ENCODE results near the gene MAP4K5. TPM values are rescaled to one million over a fixed set of nuclear protein-coding genes. Genes with fewer than 3 reads are reported as not detected.

Gene MAP4K5
- total RNA-seq (10 to 100 TPM; 25.5 to 47.1 TPM), polyA plus RNA-seq (10 to 100 TPM in 1 of 2 donors, 1 to 10 TPM in 1; 7.7 to 13.1 TPM)

GRCh38 chr14:50532502-50533240 is at the start of gene MAP4K5:
Gene MAP4K5 (minus strand): TSS chr14:50532569. CDS start chr14:50532049, 520 bp downstream.
- Histone ChIP-seq H3K27me3 (ENCODE audit: control insufficient read depth in 4 of 4, insufficient read depth in 4 of 4, low read length in 3 of 4) (no peaks in the 10 kb centered on the region), H3K36me3 (ENCODE audit: control insufficient read depth in 4 of 4, insufficient read depth in 3 of 4, low read depth in 1 of 4, low read length in 3 of 4) (peaks cover 0 to 2% (median 0%) of the 10 kb centered on the region in 4 donors), H3K9ac (ENCODE audit: low read depth in 1 of 2, low read length in 2 of 2) (peak within 1 kb of the TSS; percentile 44 to 65), H3K9me3 (ENCODE audit: control insufficient read depth in 4 of 4, low read length in 3 of 4) (no peaks in the 10 kb centered on the region), H3K4me1 (ENCODE audit: control insufficient read depth in 4 of 4, insufficient read depth in 4 of 4, low read length in 3 of 4) (peaks cover 3 to 25% (median 13%) of the 10 kb centered on the region in 4 donors), H3K27ac (ENCODE audit: low read depth in 1 of 2, low read length in 2 of 2) (peak within 1 kb of the TSS; percentile 87 to 88), H3K4me3 (ENCODE audit: low read depth in 1 of 3, low read length in 3 of 3) (peak within 1 kb of the TSS; percentile 84 to 100 (median 84))
- under 1% methylated on average over 60 of the region's 60 CpGs for WGBS
- no peak for TF ChIP-seq RXRA (IDR thresholded peaks at IDR 0.05)
- TF ChIP-seq RAD21 (IDR thresholded peaks at IDR 0.05), result peak; percentile 88 to 93
- TF ChIP-seq HNF4A (conservative IDR thresholded peaks at IDR 0.05), result peak in 1 of 2 donors; percentile 5
- TF ChIP-seq YY1 (IDR thresholded peaks at IDR 0.05), result no peak
- TF ChIP-seq CTCF (IDR thresholded peaks at IDR 0.05; ENCODE audit: low read depth, low read length, missing input control), result peak; percentile 91
- TF ChIP-seq HNF4G (IDR thresholded peaks at IDR 0.05), result no peak
- peak; percentile 91 for DNase-seq (ENCODE audit: low spot score)

GRCh38 chr14:50578433-50578832 is 46.1 kb upstream of the MAP4K5 start:
- H3K9ac ChIP-seq (ENCODE audit: low read depth in 1 of 2, low read length in 2 of 2), result no peak overlapping the region

More at GRCh38 chr14:50578433-50578832, 46.1 kb upstream of the MAP4K5 start:
- Histone ChIP-seq H3K4me3 (ENCODE audit: low read depth in 1 of 3, low read length in 3 of 3) (no peak overlapping the region), H3K36me3 (ENCODE audit: control insufficient read depth in 4 of 4, insufficient read depth in 3 of 4, low read depth in 1 of 4, low read length in 3 of 4) (no peaks in the 10 kb centered on the region), H3K27me3 (ENCODE audit: control insufficient read depth in 4 of 4, insufficient read depth in 4 of 4, low read length in 3 of 4) (no peaks in the 10 kb centered on the region), H3K4me1 (ENCODE audit: control insufficient read depth in 4 of 4, insufficient read depth in 4 of 4, low read length in 3 of 4) (no peaks in the 10 kb centered on the region), H3K9me3 (ENCODE audit: control insufficient read depth in 4 of 4, low read length in 3 of 4) (no peaks in the 10 kb centered on the region), H3K27ac (ENCODE audit: low read depth in 1 of 2, low read length in 2 of 2) (no peak overlapping the region)
- DNase-seq (ENCODE audit: low spot score), result no peak
- TF ChIP-seq FOXA2 (IDR thresholded peaks at IDR 0.05) (no peak), YY1 (IDR thresholded peaks at IDR 0.05) (no peak), RAD21 (IDR thresholded peaks at IDR 0.05) (no peak), JUND (IDR thresholded peaks at IDR 0.05) (no peak), SP1 (IDR thresholded peaks at IDR 0.05) (no peak), FOXA1 (IDR thresholded peaks at IDR 0.05) (no peak), HNF4A (conservative IDR thresholded peaks at IDR 0.05) (no peak), RXRA (IDR thresholded peaks at IDR 0.05) (no peak), GABPA (IDR thresholded peaks at IDR 0.05 in 1 of 2, conservative IDR thresholded peaks at IDR 0.05 in 1 of 2) (no peak), ZBTB33 (IDR thresholded peaks at IDR 0.05) (no peak), HNF4G (IDR thresholded peaks at IDR 0.05) (no peak), MAX (IDR thresholded peaks at IDR 0.05) (no peak), TAF1 (conservative IDR thresholded peaks at IDR 0.05) (no peak)

Measured in liver (tissue), 9 donors.